T47D (cell line): Measurements from ENCODE around the gene MAP4.
"Not testable (repeated sequence)": the region's sequence is repeated elsewhere in the genome, so short reads cannot be mapped to it uniquely, and the experiment has no call there.

Experiments
- DNase-seq, 2 experiments: peaks; one replicate each; pipeline versions ENCODE4 v3.0.0 to v3.0.0-alpha.2; 2011 to 2012; ENCODE audit warnings: low read depth in 1 of 2, low spot score in 1 of 2
- JUND ChIP-seq: IDR thresholded peaks from 2 replicates; pipeline ENCODE4 v1.6.1; 2012; ENCODE audit warnings: low read depth
- in situ Hi-C: cut with HindIII; loops from 2 replicates; pipeline ENCODE4 v1.10.0; 2016; ENCODE audit warnings: low sequenced_read_pairs, low pct_unique_long_range_greater_than_20kb

The MAP4 gene

DNA sequence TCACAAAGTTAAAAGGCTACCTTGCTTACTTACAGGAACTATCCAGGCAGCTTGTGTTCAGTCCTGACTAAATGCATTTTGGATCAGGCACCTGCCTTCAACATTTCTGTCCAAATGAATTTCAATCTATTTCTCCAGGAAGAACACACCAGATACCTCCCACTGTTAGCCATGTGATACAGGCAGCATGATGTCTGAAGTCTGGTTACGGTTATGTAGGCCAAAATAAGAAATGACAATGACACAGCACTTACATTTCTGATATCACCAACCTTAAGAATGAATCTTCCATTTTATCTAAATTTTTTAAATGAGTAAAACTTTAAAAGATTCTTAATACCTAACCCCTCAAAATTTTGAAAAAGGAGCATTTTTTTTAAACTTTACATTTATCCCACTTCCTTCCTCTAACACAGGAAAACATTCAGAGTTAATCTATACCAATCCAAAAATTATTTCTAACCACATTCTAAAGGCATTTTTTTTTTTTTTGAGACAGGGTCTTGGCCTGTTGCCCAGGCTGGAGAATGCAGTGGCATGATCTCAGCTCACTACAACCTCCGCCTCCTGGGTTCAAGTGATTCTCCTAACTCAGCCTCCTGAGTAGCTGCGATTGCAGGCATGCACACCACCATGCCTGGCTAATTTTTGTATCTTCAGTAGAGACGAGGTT lies at the start of gene MAP4:
MAP4 (minus strand) TSS at position 116 of the 673 bp plus-strand sequence. CDS start 17,556 bp downstream, outside the sequence.
- TF ChIP-seq JUND, result no peak
- in situ Hi-C loops, result no loop called here
- no peak for DNase-seq

GRCh38 chr3:48065035-48065434 lies 48.8 kb upstream of the MAP4 start:
- no peak for DNase-seq
- in situ Hi-C loops, result no loop called here
- TF ChIP-seq JUND, result no peak

DNA sequence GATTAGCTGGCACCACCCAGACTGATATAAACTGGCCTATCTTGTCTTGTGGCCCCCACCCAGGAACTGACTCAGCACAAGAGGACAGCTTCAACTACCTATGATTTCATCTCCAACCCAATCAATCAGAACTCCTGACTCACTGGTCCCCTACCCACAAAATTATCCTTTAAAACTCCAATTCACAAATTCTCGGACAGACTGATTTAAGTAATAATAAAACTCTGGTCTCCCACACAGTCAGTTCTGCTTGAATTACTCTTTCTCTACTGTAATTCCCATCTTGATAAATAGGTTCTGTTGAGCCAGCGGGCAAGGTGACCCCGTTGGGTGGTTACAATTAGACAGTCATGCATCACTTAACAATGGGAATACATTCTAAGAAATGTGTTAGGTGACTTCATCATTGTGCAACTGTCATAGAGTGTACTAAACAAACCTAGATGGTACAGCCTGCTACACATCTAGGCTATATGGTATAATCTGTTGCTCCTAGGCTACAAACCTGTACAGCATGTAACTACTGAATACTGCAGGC lies 48.1 kb upstream of the MAP4 start:
- in situ Hi-C loops, result no loop called here
- DNase-seq, result no peak
- TF ChIP-seq JUND, result no peak

DNA sequence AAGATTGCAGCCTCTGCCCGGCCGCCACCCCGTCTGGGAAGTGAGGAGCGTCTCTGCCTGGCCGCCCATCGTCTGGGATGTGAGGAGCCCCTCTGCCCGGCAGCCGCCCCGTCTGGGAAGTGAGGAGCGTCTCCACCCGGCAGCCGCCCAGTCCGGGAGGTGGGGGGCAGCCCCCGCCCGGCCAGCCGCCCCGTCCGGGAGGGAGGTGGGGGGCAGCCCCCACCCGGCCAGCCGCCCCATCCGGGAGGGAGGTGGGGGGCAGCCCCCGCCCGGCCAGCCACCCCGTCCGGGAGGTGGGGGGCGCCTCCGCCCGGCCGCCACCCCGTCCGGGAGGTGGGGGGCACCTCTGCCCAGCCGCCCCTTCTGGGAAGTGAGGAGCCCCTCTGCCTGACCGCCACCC lies 45.4 kb upstream of the MAP4 start:
- in situ Hi-C loops, DNase-seq: not testable (repeated sequence)

DNA sequence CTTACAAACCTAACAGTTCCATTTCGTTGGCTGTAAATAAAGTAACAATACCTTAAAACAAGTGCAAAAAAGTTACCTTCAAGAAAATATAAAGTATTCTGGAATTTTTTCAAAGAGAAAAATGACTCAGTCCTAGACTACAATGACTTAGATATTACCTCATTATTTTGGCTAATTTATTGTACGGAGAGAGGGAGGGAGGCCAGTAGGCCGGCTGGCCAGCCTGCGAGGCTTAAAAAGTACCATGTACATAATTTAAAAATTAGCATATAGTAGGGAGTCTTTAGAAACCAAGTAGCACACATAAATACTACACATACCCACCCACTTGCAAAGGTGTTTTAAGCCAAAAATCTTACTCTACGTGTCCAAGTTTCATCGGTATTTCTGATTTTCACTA lies 41.9 kb upstream of the MAP4 start:
- no peak for DNase-seq
- no peak for TF ChIP-seq JUND
- in situ Hi-C loops, result no loop called here

- no peak for DNase-seq
- TF ChIP-seq JUND, result no peak
- in situ Hi-C loops, result no loop called here
These were observed 41.3 kb upstream of the MAP4 start for GRCh38 chr3:48057521-48057920.

DNA sequence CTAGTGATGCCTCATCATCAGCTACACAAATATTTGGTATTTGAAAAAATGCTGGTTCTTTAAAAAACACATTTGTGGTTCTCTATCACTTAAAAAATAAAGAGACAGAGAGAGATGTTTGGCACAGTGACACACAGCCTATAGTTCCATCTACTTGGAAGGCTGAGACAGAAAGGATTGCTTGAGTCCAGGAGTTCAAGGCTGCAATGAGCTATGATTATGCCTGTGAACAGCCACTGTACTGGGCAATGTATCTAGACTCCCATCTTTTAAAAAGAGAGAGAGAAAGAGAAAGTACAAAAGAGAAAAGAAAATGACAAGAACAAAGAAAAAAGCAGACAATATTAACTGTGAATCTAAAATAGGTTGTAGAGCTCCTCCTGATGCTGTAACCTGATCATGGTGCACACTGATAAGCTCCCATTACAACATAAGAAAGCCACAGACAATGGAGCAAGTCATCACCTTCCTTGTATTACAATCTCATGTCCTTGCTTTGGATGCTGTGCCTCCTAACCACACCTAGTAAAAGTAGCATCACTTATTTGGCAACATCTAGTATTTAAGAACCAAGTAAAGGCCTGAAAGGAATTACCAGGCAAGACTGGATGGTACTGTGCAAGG lies 31.7 kb upstream of the MAP4 start:
- in situ Hi-C loops, result no loop called here
- no peak for DNase-seq
- no peak for TF ChIP-seq JUND

GRCh38 chr3:48042071-48042760 lies 26.0 kb upstream of the MAP4 start:
- TF ChIP-seq JUND, result no peak
- DNase-seq, result no peak
- in situ Hi-C loops, result no loop called here

GRCh38 chr3:48039487-48040190 lies 23.4 kb upstream of the MAP4 start:
- TF ChIP-seq JUND, result no peak
- in situ Hi-C loops, result no loop called here
- DNase-seq, result no peak

DNA sequence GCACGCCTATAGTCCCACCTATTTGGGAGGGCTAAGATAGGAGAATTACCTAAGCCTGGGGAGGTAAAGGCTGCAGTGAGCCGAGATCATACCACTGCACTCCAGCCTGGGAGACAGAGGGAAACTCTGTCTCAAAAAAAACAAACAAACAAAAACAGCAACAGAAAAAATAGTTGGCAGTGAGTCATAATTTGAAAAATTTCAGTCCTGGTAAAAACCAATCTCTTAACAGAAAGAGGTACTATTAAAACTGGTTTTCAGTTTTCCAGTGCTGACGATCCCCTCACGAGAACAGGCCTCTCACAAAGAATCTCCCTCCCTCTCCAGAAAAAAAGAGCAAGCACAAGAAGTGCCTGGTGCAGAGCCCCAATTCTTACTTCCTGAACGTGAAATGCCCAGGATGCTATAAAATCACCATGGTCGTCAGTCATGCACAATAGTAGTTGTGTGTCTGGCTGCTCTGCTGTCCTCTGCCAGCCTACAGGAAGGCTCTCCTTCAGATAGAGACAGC lies 22.8 kb upstream of the MAP4 start:
- DNase-seq, result no peak
- no peak for TF ChIP-seq JUND
- in situ Hi-C loops, result no loop called here

GRCh38 chr3:48034000-48034516 lies 17.8 kb upstream of the MAP4 start:
- TF ChIP-seq JUND, result no peak
- in situ Hi-C loops, result no loop called here

GRCh38 chr3:48030188-48030587 lies 14.0 kb upstream of the MAP4 start:
- in situ Hi-C loops, result no loop called here
- no peak for TF ChIP-seq JUND
- no peak for DNase-seq

More at GRCh38 chr3:48034000-48034516, 17.8 kb upstream of the MAP4 start:
- DNase-seq, result no peak
